NCI-H460 (cell line): ENCODE measurements around the gene IL19. TPM values are rescaled to one million over a fixed set of nuclear protein-coding genes. Genes with fewer than 3 reads are reported as not detected.
A peak's percentile ranks its signal among the peaks of the same experiment; 100 is the strongest.
"Not testable (repeated sequence)": the region's sequence is repeated elsewhere in the genome, so short reads cannot be mapped to it uniquely, and the experiment has no call there.

ENCODE experiments used
- DNase-seq: peaks from one replicate; pipeline ENCODE4 v3.0.0-alpha.2; 2016; ENCODE audit warnings: low read depth; ENCODE audit errors: extremely low read depth
- total RNA-seq: library from RNA; depleted of rRNA; stranded (reverse); fragments of >200 nt; shearing (Covaris generic); gene quantifications from 2 replicates; pipeline ENCODE4 v1.2.3, GENCODE V29; 2014

IL19 gene
- total RNA-seq, 1 experiment from 2014 or later: not detected

DNA sequence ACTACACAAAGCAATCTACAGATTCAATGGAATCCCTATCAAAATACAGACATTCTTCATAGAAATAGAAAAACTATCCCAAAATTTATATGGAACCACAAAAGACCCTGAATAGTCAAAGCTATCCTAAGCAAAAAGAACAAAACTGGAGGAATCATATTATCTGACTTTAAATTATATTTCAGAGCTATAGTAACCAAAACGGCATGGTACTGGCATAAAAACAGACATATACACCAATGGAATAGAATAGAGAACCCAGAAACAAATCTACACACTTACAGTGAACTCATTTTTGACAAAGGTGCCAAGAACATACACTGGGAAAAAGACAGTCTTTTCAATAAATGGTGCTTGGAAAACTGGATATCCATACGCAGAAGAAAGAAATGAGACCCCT lies 82.1 kb downstream of the IL19 start:
- DNase-seq: not testable (repeated sequence)

DNA sequence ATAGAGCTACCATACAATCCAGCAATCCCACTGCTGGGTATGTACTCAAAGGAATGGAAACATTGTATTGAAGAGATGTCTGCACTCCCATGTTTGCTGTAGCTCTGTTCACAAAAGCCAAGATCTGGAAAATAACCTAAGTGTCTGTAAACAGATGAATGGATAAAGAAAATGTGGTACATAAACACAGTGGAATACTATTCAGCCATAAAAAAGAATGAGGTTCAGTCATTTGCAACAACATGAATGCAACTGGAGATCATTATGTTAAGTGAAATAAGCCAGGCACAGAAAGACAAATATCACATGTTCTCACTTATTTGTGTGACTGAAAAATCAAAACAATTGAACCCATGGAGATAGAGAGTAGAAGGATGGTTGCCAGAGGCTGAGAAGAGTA lies 83.1 kb downstream of the IL19 start:
- DNase-seq: not testable (repeated sequence)

DNA sequence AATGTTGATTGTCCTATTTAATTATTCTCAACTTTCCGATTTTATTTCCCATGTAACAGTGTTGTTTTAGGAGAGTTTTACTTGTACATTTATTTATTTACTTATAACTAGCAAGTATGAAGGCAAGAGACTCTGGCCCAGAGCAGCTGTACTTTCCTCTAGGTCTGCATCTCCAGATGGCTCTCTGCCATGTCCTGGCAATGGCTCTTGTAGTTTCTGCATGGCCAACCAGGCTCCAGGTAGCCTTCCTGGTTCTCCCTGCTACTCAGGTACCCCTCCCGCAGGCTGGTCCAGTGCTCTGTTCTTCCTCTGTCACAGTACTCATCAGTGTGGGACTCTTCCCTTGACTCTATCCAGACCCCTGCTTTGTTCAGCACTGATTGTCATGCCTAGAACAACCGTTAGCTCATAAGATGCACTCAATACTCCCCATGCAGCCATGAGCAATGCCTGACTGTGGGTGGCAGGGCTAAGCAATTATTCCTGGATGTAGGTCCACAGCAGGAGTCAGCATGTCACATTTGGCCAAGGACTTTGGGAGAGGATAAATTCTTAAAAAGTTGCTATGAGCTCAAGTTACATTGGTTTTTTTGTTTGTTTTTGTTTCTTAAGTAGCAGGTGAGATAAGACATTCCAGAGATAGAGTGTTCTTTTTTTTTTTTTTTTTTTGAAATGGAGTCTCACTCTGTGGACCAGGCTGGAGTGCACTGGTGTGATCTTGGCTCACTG lies 84.0 kb downstream of the IL19 start:
- DNase-seq: no peak

DNA sequence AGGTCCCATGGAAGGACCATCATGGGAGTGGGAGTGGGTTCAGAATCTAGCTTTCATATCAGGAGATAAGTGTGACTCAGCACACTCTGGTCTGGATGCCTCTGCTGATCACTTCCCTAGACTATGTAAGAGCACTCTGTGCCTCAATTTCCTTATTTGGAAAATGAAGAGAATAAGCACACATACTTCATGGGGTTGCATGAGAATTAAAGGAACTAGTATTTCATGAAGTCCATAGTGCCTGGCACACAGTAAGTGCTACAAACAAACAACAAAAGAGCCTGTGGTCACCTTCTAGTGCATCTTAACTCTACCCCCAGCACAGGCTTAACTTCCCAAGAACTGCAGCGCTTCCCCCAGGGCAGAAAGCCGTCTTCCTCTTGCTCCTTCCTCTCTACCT lies 85.3 kb downstream of the IL19 start:
- no peak for DNase-seq

DNA sequence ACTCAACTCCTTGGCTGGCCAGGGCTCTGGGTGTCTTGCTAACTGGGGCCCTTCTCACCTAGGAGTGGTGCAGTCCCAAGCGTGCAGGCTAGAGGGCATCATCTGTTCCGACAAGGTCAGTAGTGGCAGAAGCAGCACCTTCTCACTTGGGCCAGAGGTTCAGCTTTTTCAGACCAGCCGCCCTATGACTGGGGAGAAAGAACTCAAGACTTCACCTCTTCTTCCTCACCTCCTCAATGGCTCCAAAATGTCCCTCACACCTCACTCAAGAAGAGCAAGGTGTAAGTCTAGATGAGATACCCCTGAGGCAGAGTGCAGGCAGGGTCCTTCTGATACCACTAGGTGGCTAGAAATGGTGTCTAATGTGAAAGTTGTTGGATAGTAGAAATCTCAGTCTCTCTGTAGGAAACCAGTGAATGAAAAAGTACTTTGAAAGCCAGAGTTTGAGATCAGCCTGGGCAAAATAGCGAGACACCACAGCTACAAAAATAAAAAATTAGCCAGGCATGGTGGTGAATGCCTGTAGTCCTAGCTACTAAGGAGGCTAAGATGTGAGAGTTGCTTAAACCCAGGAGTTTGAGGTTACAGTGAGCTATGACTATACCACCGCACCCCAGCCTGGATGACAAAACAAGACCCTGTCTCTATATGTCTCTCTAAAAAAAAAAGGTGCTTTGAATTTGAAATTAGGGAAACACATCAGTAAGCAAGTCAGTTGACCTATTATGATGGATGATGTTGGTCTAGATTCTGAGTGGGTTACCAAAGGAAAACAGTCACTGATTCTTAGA lies 86.3 kb downstream of the IL19 start:
- DNase-seq: no peak

DNA sequence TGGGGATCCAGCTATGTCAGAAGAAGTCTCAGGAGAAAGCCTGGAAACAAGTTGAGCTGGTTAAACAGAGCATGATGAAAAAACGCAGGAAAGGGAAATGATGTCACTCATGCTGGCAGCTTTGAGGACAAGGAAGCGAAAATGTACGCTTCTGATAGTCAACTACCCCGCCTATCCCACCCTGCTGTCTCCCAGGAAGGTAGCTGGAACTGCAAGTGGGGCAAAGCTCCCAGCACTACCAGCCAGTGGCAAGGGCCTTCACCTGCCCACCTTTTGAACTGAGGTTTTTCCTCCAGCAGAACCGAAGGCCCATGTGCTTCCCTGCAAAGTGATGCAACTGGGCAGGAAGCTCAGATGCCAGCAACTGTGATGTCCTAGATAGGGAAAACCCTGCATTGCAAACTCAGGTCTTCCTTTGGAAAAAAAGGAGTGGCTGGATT lies 88.5 kb downstream of the IL19 start:
- no peak for DNase-seq

DNA sequence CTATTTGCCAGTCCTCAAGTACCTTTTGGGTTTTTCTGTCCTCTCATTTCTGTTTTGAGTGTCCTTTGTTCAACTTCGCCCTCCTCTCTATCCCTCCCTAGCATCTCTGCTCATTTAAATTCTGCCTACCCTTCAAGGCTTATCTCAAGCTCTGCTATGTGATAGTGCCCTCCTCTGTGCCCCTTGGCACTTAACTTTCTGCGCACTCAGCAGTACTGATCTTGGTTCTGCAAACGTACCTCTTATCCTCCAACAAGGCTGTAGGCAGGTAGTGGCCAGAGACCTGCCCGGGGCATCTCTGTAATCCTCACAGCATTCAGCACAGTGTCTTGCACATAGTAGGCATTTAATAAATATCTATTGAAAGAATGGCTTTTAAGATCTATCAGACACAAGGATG lies 89.6 kb downstream of the IL19 start:
- no peak for DNase-seq

DNA sequence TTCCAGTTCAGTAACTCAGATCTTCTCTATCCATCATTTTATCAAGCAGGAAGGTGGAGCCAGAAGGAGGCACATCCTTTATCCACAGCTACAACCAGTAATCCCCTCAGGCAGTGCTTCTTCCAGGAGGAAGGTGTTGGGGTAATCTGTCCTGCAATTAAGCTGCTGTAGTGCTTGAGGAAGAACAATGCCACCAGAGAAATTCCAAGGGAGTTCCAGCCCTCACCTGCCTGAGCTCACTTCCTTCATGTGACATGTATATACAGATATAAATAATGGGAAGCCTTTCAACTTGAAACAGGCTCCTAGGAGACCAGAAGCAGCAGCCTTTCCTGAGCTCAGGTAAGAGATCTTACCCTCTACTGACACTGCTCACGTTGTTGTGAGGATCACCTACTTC lies 92.7 kb downstream of the IL19 start:
- DNase-seq: no peak

DNA sequence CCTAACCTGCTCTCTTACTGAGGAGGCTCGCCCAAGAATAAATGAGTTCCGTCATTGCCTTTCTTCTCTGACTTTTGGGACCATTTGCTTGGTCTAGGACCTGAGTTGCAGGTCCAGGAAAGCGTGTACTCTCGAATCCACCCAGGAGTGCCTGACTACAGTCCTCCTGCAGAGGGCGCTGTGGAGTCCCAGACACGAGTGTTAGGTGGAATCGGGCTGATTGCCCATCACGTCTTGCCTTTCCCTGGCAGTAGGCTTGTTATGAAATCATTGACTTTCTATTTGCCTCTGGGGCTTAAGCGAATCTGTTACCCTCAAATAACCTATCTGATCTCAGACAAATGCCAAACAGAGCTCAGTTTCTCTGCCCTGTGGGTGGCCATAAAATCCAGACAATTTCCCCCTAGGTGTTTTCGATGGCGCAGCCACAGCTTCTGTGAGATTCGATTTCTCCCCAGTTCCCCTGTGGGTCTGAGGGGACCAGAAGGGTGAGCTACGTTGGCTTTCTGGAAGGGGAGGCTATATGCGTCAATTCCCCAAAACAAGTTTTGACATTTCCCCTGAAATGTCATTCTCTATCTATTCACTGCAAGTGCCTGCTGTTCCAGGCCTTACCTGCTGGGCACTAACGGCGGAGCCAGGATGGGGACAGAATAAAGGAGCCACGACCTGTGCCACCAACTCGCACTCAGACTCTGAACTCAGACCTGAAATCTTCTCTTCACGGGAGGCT lies 94.5 kb downstream of the IL19 start, which contains the start of gene IL20:
TSS of gene IL20 (plus strand) at position 685 of the 733 bp plus-strand sequence. CDS start 230 bp downstream, outside the sequence.
- peak; percentile 75 for DNase-seq

DNA sequence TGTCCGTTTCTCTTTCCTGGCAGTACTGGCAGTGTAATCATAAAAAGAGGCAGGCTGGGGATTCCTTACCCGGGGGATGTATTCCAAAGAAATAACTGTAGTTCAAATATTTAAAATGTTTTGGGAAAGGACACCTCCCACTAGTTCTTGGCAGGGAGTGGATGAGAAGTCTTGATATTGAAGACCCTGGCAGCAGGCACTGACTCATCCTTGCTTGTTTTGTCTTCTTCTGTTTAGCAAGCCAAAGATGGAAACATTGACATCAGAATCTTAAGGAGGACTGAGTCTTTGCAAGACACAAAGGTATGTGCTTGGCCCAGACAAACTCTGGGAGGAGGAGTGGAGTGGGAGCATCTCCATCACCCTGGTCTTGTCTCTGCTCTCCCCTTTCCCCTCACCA lies 95.5 kb downstream of the IL19 start:
- DNase-seq: no peak

DNA sequence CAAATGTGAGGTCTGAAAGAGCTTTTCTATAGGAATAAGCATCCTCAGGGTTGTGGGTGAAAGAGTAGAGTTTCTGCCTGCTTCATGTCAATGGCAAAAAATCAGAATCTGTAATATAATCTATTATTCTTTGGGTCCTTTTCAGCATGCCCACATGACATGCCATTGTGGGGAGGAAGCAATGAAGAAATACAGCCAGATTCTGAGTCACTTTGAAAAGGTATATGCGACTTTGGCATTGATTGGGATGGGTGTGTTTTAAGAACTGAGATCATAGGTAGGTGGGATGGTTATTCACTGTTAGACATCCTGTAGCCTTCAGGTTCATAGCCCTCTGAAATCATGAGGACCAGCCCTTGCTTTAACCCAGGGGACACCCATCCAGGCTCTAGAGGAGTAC lies 96.7 kb downstream of the IL19 start:
- no peak for DNase-seq

DNA sequence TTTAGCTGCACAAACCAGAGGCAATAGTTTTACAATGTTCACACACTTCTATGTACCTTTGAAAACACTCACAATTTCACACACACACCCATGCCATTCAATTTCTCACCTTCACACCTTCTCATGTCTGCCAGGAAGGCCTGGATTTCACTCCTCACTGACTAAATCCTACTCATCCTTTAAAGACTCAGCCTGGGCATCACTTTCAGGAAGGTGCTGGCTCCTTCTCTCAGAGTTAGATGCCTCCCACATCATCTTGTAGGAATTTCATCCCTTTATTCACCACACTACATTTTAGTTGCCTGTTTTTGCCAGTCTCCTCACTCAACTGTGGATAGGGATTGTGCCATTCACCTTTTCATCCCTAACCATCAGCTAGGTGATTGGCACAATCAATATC lies 97.1 kb downstream of the IL19 start:
- DNase-seq: no peak

DNA sequence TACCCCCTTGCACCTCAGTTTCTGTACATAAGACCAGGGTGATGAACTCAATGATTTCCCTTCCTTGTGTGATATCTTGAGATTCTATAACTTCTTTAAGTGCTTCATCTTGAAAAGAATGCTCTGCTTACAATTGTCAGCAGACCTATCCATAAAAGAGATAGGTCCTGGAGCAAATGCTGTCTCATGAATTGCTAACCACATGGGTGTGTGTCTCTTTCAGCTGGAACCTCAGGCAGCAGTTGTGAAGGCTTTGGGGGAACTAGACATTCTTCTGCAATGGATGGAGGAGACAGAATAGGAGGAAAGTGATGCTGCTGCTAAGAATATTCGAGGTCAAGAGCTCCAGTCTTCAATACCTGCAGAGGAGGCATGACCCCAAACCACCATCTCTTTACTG lies 97.7 kb downstream of the IL19 start:
- no peak for DNase-seq

DNA sequence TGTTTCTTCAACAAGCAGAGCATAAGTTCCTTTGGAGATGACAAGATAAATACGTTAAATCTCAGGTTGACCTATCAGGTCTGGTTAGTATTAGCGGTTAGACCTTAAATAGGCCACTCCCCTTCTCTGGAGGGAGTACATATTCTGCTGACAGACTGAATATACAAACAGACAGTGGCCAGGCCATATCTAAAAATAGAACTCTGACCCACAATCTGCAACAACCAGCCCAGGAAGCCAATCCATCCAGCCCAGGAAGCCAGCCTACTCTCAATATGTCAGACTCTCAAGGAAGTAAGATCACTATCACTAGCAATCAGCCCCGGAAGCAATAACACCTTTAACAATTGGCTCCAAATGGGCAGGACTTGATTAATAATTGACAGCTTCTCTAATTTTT lies 101.6 kb downstream of the IL19 start:
- DNase-seq: no peak

DNA sequence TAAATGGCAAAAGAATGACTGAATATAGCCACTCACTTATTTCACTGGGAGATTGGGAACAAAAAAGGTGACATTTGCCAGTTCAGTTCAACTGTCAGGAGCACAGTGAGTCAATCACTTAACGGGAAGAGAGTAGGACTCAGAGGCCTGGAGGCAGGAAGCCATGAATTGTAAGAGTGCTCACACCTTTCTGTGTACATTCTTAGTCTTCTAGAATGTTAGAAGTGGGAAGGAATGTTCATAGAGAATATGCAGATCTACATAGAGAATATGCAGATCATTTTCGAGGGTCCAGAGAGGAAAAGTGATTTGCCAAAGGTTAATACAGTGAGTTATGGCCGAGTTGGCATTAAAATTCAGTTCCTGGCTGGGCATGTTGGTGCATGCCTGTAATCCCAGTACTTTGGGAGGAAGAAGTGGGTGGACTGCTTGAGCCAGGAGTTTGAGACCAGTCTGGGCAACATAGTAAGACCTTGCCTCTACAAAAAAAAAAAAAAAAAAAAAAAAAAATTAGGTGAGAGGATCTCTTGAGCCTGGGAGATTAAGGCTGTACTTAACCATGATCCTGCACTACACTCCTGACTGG lies 103.1 kb downstream of the IL19 start:
- no peak for DNase-seq

DNA sequence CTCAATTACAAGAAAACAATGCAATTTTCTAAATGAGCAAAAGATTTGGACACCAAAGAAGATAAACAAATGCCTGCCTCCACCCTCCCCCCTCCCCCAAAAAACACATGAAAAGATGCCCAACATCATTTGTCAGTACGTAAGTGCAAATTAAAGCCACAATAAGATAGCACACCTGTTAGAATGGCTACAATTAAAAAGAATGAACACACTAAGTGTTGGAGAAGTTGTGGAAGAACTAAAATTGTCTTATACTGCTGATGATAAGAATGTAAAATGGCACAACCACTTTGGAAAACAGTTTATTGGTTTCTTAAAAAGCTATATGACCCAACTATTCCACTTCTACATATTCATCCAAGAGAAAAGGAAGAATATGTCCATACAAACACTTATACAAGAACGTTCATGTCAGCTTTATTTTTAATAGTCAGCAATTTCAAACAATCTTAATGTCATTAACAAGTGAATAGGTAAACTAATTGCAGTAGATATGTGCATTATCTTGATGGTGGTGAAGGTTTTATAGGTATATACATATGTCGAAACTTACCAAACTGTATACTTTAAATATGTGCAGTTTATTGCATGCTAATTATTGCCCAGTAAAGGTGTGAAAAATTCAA lies 105.3 kb downstream of the IL19 start:
- no peak for DNase-seq

DNA sequence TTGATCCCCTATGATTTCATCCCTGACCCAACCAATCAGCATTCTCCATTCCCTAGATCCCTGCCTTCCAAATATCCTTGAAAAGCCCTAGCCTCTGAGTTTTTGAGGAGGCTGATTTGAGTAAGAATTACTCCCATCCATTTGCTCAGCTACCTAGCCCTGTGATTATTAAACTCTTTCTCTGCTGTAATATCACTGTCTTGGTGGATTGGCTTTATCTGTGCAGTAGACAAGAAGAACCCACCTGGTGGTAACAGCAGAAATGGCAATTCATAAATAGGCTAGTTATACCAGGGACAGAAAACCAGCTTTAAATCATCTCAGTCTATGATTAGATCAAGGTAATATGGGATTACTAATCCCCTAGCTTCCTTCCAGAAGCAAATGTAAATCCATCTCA lies 107.9 kb downstream of the IL19 start:
- DNase-seq: peak; percentile 34

DNA sequence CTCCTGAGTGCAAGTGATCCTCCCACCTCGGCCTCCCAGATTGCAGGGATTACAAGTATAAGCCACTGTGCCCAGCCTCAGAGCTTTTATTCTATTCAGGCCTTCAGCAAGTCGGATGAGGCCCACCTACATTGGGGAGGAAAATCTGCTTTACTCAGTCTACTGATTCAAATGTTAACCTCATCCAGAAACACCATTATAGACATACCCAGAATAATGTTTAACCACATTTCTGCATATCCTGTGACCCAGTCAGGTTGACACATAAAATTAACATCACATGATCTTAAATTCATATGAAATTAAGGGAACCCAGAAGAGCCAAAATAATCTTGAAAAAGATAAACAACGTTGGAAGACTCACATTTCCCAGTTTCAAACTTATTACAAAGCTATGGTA lies 109.7 kb downstream of the IL19 start:
- no peak for DNase-seq

DNA sequence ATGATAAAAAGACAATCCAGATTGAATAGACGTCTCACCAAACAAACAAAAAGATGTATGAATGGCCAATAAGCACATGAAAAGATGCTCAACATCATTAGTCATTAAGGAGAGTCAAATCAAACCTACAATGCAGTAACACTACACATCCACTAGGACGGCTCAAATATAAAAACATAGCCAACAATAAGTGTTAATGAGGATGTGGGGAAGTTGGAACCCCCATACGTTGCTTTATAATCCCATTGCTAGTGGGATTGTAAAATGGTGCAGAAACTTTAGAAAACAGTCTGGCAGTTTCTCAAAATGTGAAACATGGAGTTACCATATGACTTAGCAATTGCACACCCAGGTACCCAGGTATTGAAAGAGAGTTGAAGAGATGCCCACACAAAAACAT lies 112.0 kb downstream of the IL19 start:
- DNase-seq: no peak

DNA sequence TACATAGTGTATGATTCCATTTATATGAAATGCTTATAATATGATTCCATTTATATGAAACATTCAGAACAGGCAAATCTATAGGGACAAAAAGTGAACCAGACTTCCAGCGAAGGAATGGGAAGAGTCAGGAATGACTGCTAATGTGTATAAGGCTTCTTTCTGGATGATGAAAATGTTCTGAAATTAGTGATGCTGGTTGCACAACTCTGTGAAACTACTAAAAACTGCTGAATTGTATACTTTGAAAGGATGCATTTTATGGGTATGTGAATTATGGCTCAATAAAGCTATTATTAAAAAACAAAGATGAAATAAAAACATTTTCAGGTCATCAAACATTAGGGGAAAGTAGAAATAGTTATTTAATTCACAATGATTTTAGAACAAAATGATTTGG lies 112.6 kb downstream of the IL19 start:
- no peak for DNase-seq

DNA sequence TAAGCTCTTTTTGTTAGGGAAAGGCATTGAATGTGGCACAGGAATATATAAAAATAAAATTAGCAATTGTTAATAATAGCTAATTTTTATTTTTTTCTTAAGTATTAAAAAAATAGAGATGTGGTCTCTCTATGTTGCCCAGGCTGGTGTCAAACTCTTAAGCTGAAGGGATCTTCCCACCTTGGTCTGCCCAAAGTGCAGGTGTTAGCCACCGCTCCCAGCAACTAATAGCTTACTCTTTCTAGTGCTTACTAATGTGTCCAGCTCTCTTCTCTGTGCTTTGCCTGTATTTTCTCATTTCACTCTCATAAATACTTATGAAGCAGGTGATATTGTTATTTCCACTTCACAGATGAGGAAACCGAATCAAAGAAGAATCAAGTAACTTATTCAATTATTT lies 113.3 kb downstream of the IL19 start:
- DNase-seq: no peak
